HepG2 (cell line): ENCODE results near the gene BPHL. TPM values are rescaled to one million over a fixed set of nuclear protein-coding genes. Genes with fewer than 3 reads are reported as not detected.
A peak's percentile ranks its signal among the peaks of the same experiment; 100 is the strongest.

ENCODE experiments used
- HMG20B ChIP-seq: conservative IDR thresholded peaks from 2 replicates; pipeline ENCODE4 v1.6.1; 2016; ENCODE audit warnings: missing genetic modification reagents, missing compliant biosample characterization
- HNF4G ChIP-seq, 2 experiments: sonication (generic) in 1 of 2; formaldehyde crosslinking in 1 of 2; IDR thresholded peaks; 2 replicates each; pipeline versions ENCODE4 v1.4.0 to v1.6.1; 2011 to 2020; ENCODE audit warnings: borderline replicate concordance in 2 of 2, low read depth in 2 of 2, mild to moderate bottlenecking in 2 of 2, low read length in 1 of 2, missing genetic modification reagents in 1 of 2, moderate library complexity in 1 of 2
- ISX ChIP-seq: sonication (generic); formaldehyde crosslinking; conservative IDR thresholded peaks from 2 replicates; pipeline ENCODE4 v1.5.0; 2020; ENCODE audit warnings: missing genetic modification reagents
- MIER2 ChIP-seq: IDR thresholded peaks from 2 replicates; pipeline ENCODE4 v1.6.1; 2016; ENCODE audit warnings: missing biosample characterization, missing genetic modification reagents
- MYNN ChIP-seq: sonication (generic); formaldehyde crosslinking; IDR thresholded peaks from 2 replicates; pipeline ENCODE4 v1.4.0; 2020; ENCODE audit warnings: mild to moderate bottlenecking, low read depth, missing genetic modification reagents
- NONO ChIP-seq, 2 experiments: fragments of 450-650 bp in 1 of 2; sonication (generic) in 1 of 2; formaldehyde crosslinking in 1 of 2; IDR thresholded peaks in 1 of 2; conservative IDR thresholded peaks in 1 of 2; 2 replicates each; pipeline versions ENCODE4 v1.6.1 to v1.8.0; 2017 to 2022; ENCODE audit warnings: mild to moderate bottlenecking in 1 of 2, missing genetic modification reagents in 1 of 2, moderate library complexity in 1 of 2
- REL ChIP-seq: sonication (generic); formaldehyde crosslinking; conservative IDR thresholded peaks from 2 replicates; pipeline ENCODE4 v1.8.0; 2022; ENCODE audit warnings: mild to moderate bottlenecking, missing genetic modification reagents, moderate library complexity
- ZBTB20 ChIP-seq: sonication (generic); formaldehyde crosslinking; IDR thresholded peaks from 2 replicates; pipeline ENCODE4 v1.8.1; 2023; ENCODE audit warnings: missing genetic modification reagents, low read depth, mild to moderate bottlenecking, borderline replicate concordance
- ZNF329 ChIP-seq: sonication (generic); formaldehyde crosslinking; IDR thresholded peaks from 2 replicates; pipeline ENCODE4 v1.9.0; 2021; ENCODE audit warnings: low read depth, mild to moderate bottlenecking, missing genetic modification reagents
- ZNF337 ChIP-seq: sonication (generic); formaldehyde crosslinking; IDR thresholded peaks from 2 replicates; pipeline ENCODE4 v1.5.1; 2020; ENCODE audit warnings: missing genetic modification reagents, low read depth, mild to moderate bottlenecking, borderline replicate concordance
- ZNF556 ChIP-seq: sonication (generic); formaldehyde crosslinking; IDR thresholded peaks from 2 replicates; pipeline ENCODE4 v1.4.0; 2020; ENCODE audit warnings: mild to moderate bottlenecking, missing genetic modification reagents, borderline replicate concordance
- polyA plus RNA-seq, 8 experiments: library from polyadenylated mRNA; depleted of rRNA in 3 of 8; stranded (reverse) in 7 of 8; unstranded in 1 of 8; fragments of >200 nt; fragmentation: Illumina TruSeq in 4 of 8; extraction: Trizol in 4 of 8; gene quantifications; 2 replicates each; pipeline versions ENCODE4 v1.2.1 to v1.2.3, GENCODE V29; 2011 to 2016; ENCODE audit warnings: low read depth in 4 of 8, missing spikeins in 1 of 8, mixed read lengths in 1 of 8; ENCODE audit not compliant: insufficient read depth in 1 of 8
- total RNA-seq, 5 experiments: library from RNA; depleted of rRNA; stranded (reverse); fragments of >200 nt; fragmentation: Illumina TruSeq; extraction: Trizol; gene quantifications; 2 replicates each; pipeline ENCODE4 v1.2.3, GENCODE V29; 2016; ENCODE audit warnings: low read depth in 1 of 5
- TF ChIP-seq, protein P1 (sequence below): sonication (generic); formaldehyde crosslinking; IDR thresholded peaks from 2 replicates; pipeline ENCODE4 v1.4.0; 2020; ENCODE audit warnings: low read depth, missing genetic modification reagents
- TF ChIP-seq, protein P2 (sequence below): sonication (generic); formaldehyde crosslinking; IDR thresholded peaks from 2 replicates; pipeline ENCODE4 v1.4.0; 2020; ENCODE audit warnings: missing genetic modification reagents
- TF ChIP-seq, protein P3 (sequence below): sonication (generic); IDR thresholded peaks from 2 replicates; pipeline ENCODE4 v1.6.1; 2016; ENCODE audit warnings: low read depth, borderline replicate concordance
- TF ChIP-seq, protein P4 (sequence below): sonication (generic); formaldehyde crosslinking; IDR thresholded peaks from 2 replicates; pipeline ENCODE4 v1.4.0; 2020; ENCODE audit warnings: missing genetic modification reagents, borderline replicate concordance

The BPHL gene
- total and polyA plus RNA-seq, 2 of the 13 experiments (the other 11 are each of a cell fraction or from before 2014, with no cell fraction given): 37.8 to 39.5 TPM

DNA sequence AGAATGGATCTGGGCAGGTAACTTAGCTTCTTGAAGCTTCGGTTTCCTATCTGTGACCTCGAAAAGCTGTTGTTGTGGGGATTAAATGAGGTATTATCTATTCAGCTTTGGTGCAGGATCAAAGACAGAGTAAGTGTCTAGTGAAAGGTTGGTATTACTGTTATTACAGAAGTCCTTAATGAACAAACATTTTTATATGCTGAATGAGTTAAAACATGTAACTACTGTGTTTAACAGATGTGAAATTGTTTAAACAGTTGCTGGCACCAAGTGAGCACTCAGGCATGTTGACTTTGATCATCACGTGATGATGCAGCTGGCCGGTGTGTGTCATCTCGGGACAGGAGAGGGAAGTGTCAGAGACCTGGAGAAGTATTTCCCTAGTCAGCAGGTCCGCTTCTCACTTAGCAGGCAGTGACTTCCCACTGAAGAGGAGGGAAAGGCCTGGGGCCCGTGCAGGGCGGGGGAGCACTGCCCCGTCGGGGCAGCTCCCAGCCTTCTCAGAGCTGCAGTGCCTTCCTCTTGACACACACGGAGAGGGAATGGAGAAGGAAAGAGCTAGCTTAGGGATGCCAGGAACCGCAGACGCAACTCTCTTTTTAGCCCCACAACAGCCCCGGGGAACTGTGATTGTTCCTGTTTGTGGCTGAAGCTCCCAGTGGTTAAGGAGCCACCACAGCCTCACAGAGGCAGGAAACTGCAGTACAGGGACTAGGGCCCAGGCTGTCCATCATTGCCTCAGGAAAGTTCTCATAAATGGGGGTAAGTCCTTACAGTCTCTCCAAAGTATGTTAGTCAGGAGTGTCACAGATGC, 20.8 kb downstream of the BPHL start (continued):
- TF ChIP-seq, protein P1, sequence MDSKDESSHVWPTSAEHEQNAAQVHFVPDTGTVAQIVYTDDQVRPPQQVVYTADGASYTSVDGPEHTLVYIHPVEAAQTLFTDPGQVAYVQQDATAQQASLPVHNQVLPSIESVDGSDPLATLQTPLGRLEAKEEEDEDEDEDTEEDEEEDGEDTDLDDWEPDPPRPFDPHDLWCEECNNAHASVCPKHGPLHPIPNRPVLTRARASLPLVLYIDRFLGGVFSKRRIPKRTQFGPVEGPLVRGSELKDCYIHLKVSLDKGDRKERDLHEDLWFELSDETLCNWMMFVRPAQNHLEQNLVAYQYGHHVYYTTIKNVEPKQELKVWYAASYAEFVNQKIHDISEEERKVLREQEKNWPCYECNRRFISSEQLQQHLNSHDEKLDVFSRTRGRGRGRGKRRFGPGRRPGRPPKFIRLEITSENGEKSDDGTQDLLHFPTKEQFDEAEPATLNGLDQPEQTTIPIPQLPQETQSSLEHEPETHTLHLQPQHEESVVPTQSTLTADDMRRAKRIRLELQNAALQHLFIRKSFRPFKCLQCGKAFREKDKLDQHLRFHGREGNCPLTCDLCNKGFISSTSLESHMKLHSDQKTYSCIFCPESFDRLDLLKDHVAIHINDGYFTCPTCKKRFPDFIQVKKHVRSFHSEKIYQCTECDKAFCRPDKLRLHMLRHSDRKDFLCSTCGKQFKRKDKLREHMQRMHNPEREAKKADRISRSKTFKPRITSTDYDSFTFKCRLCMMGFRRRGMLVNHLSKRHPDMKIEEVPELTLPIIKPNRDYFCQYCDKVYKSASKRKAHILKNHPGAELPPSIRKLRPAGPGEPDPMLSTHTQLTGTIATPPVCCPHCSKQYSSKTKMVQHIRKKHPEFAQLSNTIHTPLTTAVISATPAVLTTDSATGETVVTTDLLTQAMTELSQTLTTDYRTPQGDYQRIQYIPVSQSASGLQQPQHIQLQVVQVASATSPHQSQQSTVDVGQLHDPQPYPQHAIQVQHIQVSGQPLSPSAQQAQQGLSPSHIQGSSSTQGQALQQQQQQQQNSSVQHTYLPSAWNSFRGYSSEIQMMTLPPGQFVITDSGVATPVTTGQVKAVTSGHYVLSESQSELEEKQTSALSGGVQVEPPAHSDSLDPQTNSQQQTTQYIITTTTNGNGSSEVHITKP (CRISPR knock-in tag): peak; percentile 37; the same call in 1 of the 2 replicates
- TF ChIP-seq ZNF556 (peak; percentile 86; the same call in 1 of the 2 replicates), ZBTB20 (peak; percentile 84; the same call in 1 of the 2 replicates), NONO (IDR thresholded peaks at IDR 0.05) (no peak), NONO (CRISPR knock-in tag; conservative IDR thresholded peaks at IDR 0.05) (no peak; the same call in 1 of the 2 replicates), MIER2 (CRISPR knock-in tag) (peak; percentile 75; the same call in 1 of the 2 replicates), HMG20B (CRISPR knock-in tag) (peak; percentile 90), ZNF329 (CRISPR knock-in tag) (0 out of 2 replicates have a peak, but pooled peaks have one; percentile 61), HNF4G (IDR thresholded peaks at IDR 0.05; ENCODE audit: borderline replicate concordance, low read depth, low read length) (peak; percentile 72), HNF4G (CRISPR knock-in tag; IDR thresholded peaks at IDR 0.05; ENCODE audit: borderline replicate concordance, low read depth) (peak; percentile 61; the same call in 1 of the 2 replicates), ISX (CRISPR knock-in tag) (no peak), REL (CRISPR knock-in tag) (no peak), MYNN (no peak), ZNF337 (CRISPR knock-in tag) (no peak)
- TF ChIP-seq, protein P2, sequence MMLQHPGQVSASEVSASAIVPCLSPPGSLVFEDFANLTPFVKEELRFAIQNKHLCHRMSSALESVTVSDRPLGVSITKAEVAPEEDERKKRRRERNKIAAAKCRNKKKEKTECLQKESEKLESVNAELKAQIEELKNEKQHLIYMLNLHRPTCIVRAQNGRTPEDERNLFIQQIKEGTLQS: peak; percentile 81
- TF ChIP-seq, protein P3, sequence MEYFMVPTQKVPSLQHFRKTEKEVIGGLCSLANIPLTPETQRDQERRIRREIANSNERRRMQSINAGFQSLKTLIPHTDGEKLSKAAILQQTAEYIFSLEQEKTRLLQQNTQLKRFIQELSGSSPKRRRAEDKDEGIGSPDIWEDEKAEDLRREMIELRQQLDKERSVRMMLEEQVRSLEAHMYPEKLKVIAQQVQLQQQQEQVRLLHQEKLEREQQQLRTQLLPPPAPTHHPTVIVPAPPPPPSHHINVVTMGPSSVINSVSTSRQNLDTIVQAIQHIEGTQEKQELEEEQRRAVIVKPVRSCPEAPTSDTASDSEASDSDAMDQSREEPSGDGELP: peak; percentile 100
- TF ChIP-seq, protein P4, sequence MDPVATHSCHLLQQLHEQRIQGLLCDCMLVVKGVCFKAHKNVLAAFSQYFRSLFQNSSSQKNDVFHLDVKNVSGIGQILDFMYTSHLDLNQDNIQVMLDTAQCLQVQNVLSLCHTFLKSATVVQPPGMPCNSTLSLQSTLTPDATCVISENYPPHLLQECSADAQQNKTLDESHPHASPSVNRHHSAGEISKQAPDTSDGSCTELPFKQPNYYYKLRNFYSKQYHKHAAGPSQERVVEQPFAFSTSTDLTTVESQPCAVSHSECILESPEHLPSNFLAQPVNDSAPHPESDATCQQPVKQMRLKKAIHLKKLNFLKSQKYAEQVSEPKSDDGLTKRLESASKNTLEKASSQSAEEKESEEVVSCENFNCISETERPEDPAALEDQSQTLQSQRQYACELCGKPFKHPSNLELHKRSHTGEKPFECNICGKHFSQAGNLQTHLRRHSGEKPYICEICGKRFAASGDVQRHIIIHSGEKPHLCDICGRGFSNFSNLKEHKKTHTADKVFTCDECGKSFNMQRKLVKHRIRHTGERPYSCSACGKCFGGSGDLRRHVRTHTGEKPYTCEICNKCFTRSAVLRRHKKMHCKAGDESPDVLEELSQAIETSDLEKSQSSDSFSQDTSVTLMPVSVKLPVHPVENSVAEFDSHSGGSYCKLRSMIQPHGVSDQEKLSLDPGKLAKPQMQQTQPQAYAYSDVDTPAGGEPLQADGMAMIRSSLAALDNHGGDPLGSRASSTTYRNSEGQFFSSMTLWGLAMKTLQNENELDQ (CRISPR knock-in tag): no peak
